ENCODE measurements around the gene PEAK1.
"Not testable (repeated sequence)": the region's sequence is repeated elsewhere in the genome, so short reads cannot be mapped to it uniquely, and the experiment has no call there.

The PEAK1 gene

DNA sequence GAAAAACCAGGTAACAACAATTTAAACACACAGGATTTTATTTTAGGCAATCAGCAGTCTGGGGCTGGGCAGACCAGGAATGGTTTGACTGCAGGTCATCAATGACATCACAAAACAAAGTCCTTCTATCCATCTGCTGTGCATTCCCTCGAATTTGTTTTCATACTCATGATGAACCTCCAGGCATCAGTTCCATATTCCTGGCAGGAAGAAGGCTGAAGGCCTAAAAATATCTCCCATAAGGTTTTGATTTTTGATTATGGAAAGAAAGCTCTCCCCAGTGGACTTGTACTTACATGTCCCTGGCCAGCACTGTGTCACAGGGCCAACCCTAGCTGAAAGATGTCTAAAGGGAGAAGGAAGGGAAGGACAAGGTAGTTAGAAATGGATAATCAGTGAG is 107.4 kb downstream of the PEAK1 start:
- DNase-seq, result no peak
- intact Hi-C loops (cut with DNase I), result no loop called here

GRCh38 chr15:77311618-77312398 is 108.1 kb downstream of the PEAK1 start:
- no peak for DNase-seq
- intact Hi-C loops (cut with DNase I), result no loop called here

DNA sequence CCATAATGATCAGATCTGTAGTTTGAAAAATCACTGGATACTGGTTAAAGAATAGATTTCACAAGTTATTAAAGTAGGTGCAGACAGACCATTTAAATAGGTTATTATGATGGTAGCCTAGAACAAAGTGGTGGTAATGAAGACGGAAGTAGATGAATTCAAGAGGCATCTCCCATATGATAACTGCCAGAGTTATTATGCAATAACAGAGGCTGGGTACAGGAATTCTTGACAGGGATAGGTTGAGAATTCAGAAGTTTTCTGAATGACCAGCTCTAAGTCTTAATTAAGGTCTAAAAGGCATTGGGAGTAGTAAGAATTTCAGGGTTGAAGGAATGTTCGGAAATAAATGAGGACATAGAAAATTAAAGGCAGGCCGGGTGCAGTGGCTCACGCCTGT is 108.9 kb downstream of the PEAK1 start:
- intact Hi-C loops (cut with DNase I), result no loop called here
- no peak for DNase-seq

DNA sequence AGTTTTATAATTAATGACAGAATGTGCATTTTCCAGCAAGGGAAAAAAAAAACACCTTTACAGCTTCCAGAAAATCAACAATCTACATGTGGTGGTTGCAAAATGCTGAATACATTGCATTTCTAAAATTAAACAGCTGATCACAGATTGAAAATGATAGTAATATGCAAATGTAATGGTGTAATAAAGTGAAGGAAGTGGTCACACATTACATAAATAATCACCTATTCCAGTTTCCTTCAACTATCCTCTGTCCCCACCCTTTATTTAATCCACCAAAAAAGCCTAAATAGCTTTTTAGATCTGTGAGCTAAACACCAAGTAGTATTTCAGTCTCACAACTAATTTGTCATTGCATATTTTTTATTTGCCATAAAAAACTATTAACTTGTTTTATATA is 110.5 kb downstream of the PEAK1 start:
- intact Hi-C loops (cut with DNase I), result no loop called here
- no peak for DNase-seq

GRCh38 chr15:77305953-77306352 is 114.0 kb downstream of the PEAK1 start:
- intact Hi-C loops (cut with DNase I), result no loop called here
- no peak for DNase-seq

DNA sequence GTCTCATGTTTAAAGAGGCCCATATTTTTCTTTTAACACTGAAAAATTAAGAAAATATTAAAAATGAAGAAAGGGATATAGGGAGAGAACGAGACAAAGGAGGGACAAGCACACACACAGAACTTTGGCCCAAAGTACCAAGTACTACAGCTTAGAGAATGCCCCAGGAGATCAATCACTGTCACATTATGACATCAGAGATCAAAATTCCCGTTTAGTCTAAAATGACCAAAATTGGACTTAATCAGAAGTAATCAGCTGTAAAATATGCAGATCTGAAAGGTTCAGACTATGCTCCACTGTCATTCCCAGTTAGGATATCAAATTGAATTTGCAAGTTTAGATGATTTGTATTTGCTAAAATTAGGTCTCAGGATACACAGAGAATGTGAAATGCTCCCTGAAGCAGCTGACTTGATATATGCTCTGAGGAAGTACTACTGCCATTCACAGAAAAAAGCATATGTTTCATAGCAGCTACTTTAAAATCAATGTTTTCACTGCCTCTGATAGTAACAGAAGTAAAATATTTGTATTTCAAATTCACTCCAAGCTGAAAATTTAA is 123.0 kb downstream of the PEAK1 start:
- intact Hi-C loops (cut with DNase I), result no loop called here
- DNase-seq, result no peak

- DNase-seq, result no peak
Measured at GRCh38 chr15:77295446-77295845, 124.5 kb downstream of the PEAK1 start.

GRCh38 chr15:77292969-77293558 is 126.8 kb downstream of the PEAK1 start:
- DNase-seq, result no peak
- intact Hi-C loops (cut with DNase I), result no loop called here

More at GRCh38 chr15:77295446-77295845, 124.5 kb downstream of the PEAK1 start:
- intact Hi-C loops (cut with DNase I), result no loop called here

DNA sequence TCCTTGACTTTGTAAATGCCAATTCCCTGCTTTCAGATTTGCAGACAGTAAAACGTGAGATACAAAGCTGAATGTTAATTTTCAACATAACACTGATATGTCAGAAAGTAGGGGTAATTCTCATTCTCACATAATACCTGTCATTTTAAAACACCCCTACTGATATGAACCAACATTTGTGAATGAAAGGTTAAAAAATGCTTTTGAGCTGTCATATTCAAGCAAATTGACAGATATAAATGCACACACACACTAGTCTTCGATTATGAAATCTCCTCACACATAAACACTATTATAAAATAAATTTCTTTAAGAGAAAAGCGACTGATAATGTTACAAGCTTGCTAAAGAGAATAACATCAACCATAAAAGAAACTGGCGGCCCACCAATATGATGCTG is 128.8 kb downstream of the PEAK1 start:
- intact Hi-C loops (cut with DNase I), result no loop called here
- DNase-seq, result no peak

DNA sequence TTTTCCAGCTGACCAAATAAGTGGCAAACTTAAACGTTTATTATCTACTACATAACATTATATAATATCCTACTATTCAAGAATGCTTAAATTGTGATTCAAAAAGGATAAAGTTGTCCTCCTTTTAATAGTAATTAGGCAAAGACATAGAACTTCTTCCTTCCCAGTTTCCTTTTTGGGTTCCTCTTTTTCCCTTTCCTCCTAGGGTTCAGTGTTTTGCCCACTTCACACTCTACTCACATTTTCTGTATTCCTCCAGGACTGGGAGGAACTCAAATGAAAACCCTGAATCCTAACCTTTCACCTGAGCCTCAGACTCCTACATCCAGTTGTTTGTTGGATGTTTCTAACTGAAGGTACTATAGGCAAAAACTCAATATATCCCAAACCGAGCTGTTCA is 132.5 kb downstream of the PEAK1 start:
- no peak for DNase-seq
- intact Hi-C loops (cut with DNase I), result no loop called here

DNA sequence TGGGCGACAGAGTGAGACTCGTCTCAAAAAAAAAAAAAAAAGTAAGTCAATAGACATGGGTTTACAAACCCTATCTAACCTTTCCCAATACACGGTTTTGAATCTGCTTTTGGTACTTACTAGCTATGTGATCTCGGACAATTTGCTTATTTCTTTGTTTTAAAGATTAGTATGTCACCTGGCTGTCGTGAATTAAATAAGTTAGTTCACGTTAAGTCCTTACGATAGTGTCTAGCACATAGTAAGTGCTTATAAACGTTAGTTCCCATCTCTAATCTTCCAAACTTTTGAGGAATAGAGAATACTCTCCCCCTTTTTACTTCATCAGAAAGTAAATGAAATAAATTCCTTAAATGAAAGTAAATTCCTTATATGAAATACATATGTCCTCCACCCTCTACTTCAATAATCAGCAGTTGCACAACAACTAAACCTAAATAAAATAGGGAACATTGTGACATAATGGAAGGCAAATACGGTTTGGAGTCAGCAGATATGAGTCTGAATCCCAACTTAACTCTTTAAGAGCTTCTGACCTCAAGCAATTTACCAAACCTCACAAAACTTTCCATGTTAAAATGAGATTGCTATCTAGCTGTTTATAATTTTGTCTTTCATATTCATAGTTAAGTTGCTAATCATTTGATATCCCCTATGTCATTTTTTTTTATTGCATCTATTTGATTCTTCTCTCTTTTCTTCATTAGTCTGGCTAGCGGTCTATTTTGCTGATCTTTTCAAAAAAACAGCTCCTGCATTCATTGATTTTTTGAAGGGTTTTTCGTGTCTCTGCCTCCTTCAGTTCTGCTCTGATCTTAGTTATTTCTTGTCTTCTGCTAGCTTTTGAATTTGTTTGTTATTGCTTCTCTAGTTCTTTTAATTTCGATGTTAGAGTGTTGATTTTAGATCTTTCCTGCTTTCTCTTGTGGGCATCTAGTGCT is 134.6 kb downstream of the PEAK1 start:
- no peak for DNase-seq
- intact Hi-C loops (cut with DNase I), result no loop called here

GRCh38 chr15:77282333-77282732 is 137.6 kb downstream of the PEAK1 start:
- DNase-seq, result no peak
- intact Hi-C loops (cut with DNase I), result no loop called here

- intact Hi-C loops (cut with DNase I), result no loop called here
- DNase-seq, result no peak
Measured at GRCh38 chr15:77276943-77277342, 143.0 kb downstream of the PEAK1 start.

GRCh38 chr15:77276096-77276495 is 143.8 kb downstream of the PEAK1 start:
- DNase-seq, result no peak
- intact Hi-C loops (cut with DNase I), result no loop called here

DNA sequence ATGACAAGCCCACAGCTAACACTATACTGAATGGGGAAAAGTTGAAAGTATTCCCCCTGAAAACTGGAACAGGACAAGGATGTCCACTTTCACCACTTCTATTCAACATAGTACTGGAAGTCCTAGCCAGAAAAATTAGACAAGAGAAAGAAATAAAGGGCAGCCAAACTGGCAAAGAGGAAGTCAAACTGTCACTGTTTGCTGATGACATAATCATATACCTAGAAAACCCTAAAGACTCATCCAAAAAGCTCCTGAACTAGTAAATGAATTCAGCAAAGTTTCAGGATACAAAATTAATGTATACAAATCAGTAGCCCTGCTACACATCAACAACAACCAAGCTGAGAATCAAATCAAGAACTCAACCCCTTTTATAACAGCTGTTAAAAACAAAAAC is 146.8 kb downstream of the PEAK1 start:
- intact Hi-C loops (cut with DNase I); DNase-seq: not testable (repeated sequence)

GRCh38 chr15:77266708-77267386 is 153.1 kb downstream of the PEAK1 start:
- intact Hi-C loops (cut with DNase I), result no loop called here

GRCh38 chr15:77255385-77255784 is 164.5 kb downstream of the PEAK1 start:
- intact Hi-C loops (cut with DNase I), result no loop called here
- DNase-seq, result no peak

More at GRCh38 chr15:77266708-77267386, 153.1 kb downstream of the PEAK1 start:
- DNase-seq, result no peak

DNA sequence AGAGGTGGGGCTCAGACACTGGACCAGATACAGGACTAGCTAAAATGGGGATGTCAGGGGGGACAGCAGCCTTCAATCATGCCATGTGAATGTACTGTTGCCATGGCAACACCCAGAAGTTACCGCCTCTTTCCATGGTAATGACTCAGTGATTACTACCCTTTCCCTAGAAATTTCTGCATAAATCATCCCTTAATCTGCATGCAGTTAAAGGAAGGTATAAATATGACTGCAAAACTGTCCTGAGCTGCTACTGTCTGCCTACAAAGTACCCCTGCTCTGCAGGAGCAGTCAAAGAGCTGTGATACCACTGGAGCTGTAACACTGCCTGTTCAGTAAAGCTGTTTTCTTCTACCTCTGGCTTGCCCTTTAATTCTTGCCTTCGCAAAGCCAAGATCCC is 168.2 kb downstream of the PEAK1 start:
- DNase-seq, result peak in 1 of 10 donors; percentile 33
- intact Hi-C loops (cut with DNase I), result no loop called here

DNA sequence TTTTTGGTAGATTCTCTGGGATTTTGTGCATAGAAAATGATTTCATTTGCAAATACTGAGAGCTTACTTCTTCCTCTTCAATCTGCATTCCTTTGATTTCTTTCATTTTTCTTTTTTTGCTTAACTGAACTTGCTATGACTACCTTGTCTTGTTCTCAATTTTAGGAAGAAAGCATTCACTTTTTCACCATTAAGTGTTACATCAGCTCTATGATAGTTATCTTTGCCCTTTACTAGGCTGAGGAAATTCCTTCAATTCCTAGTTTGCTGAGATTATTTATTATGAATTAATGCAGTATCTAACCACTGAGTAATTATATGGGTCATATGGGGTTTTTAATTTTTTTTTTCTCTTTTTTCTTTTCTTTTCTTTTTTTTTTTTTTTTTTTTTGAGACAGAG is 172.8 kb downstream of the PEAK1 start:
- intact Hi-C loops (cut with DNase I), result no loop called here
- DNase-seq, result no peak

- intact Hi-C loops (cut with DNase I), result no loop called here
- peak in 1 of 10 donors; percentile 39 for DNase-seq
Measured at GRCh38 chr15:77243716-77244401, 176.0 kb downstream of the PEAK1 start.

Data from posterior cingulate gyrus (tissue), 11 donors.